Heart left ventricle (tissue), 16 donors: ENCODE results near the gene ZNF135. TPM values are rescaled to one million over a fixed set of nuclear protein-coding genes. Genes with fewer than 3 reads are reported as not detected.

Experiments
- ATAC-seq, 4 donors: fragments of 200-7000 bp; cut with Tn5 transposase; one replicate each; pipeline ENCODE4 v1.9.1; 2020 to 2022; ENCODE audit warnings: moderate library complexity in 4 of 4, mild to moderate bottlenecking in 3 of 4, moderate number of reproducible peaks in 1 of 4
- DNase-seq, 5 donors: peaks; one replicate each; pipeline ENCODE4 v3.0.0-alpha.2; 2020
- H3K27ac ChIP-seq, 12 donors: fragments of 200-600 bp; sonication (generic) in 4 of 12; one replicate each; pipeline versions ENCODE4 v1.5.0 to v1.8.0; 2016 to 2022; ENCODE audit warnings: mild to moderate bottlenecking in 2 of 12
- H3K27me3 ChIP-seq, 9 donors: fragments of 200-600 bp; sonication (generic) in 2 of 9; one replicate each; pipeline versions ENCODE4 v1.5.1 to v1.8.0; 2016 to 2022; ENCODE audit warnings: mild to moderate bottlenecking in 3 of 9
- H3K36me3 ChIP-seq, 9 donors: fragments of 200-600 bp; sonication (generic) in 2 of 9; one replicate each; pipeline versions ENCODE4 v1.5.0 to v1.8.0; 2018 to 2022; ENCODE audit warnings: mild to moderate bottlenecking in 2 of 9
- H3K4me1 ChIP-seq, 12 donors: fragments of 200-600 bp; sonication (generic) in 4 of 12; one replicate each; pipeline versions ENCODE4 v1.5.0 to v1.8.0; 2016 to 2022; ENCODE audit warnings: mild to moderate bottlenecking in 3 of 12
- H3K4me3 ChIP-seq, 12 donors: fragments of 200-600 bp; sonication (generic) in 4 of 12; one replicate each; pipeline versions ENCODE4 v1.5.0 to v1.8.0; 2017 to 2022; ENCODE audit warnings: mild to moderate bottlenecking in 9 of 12, moderate library complexity in 4 of 12
- H3K9me3 ChIP-seq, 12 donors: fragments of 200-600 bp; sonication (generic) in 4 of 12; one replicate each; pipeline versions ENCODE4 v1.5.0 to v1.8.0; 2016 to 2022; ENCODE audit warnings: mild to moderate bottlenecking in 1 of 12
- CTCF ChIP-seq, 12 donors: fragments of 200-600 bp; sonication (generic) in 4 of 12; IDR thresholded peaks; one replicate each; pipeline versions ENCODE4 v1.5.0 to v1.8.0; 2018 to 2022; ENCODE audit warnings: antibody characterized with exemption in 12 of 12, mild to moderate bottlenecking in 5 of 12
- POLR2A ChIP-seq, 2 donors: fragments of 450-650 bp; IDR thresholded peaks; one replicate each; pipeline ENCODE4 v1.6.1; 2017; ENCODE audit warnings: antibody characterized with exemption in 2 of 2, mild to moderate bottlenecking in 2 of 2, moderate library complexity in 2 of 2
- WGBS, 4 donors: extraction: QIAGEN DNeasy Blood & Tissue Kit in 2 of 4; methylation state at CpG; one replicate each; pipeline versions ENCODE4 v1.1.5 to v1.1.7; 2013 to 2018; 5-methylcytosine and 5-hydroxymethylcytosine counted together
- intact Hi-C, 10 donors: fragments of 100-400 bp; cut with DNase I; formaldehyde crosslinking; loops; one replicate each; pipeline versions ENCODE4 v1.11.1 to v1.14.2; 2022
- polyA plus RNA-seq, 2 donors: library from polyadenylated mRNA; stranded (reverse); fragments of 200-250 nt; gene quantifications; one replicate each; pipeline ENCODE4 v1.2.3, GENCODE V29; 2013
- total RNA-seq, 9 donors: library from RNA; depleted of rRNA in 2 of 9; stranded (reverse); fragments of >200 nt in 2 of 9; fragmentation: NEBNext Ultra II Directional in 3 of 9; extraction: Animal tissue kit (Norgen Biotek cat#: 25700) in 3 of 9; gene quantifications; one replicate each; pipeline versions ENCODE4 v1.1.0 to v1.2.4, GENCODE V29; 2016 to 2023
- donor health status: ischemic (EF 13 %, LVEDD 7.1; RV severe dilation, severe dysfunction).
- donor health status: healthy with polysubstance abuse.
- donor health status: DM: no; HTN: yes; CAD: no.
- donor health status: DM: no; HTN: no; CAD: no.
- donor health status: ischemic (EF 25% LVEDD 6.9; RV normal size, moderate dysfunction).
- donor health status: ischemic (EF 25% LVEDD 5.7; RV mildly dilated, moderate dysfunction).
- donor health status: healthy.
- donor health status: DM: yes; HTN: yes; CAD: no.
- donor health status: ischemic (EF 35%, LVEDD 5.7; RV mildly dilated, moderate dysfunction).
- donor health status: nonischemic (EF 11% LVEDD 7.7; RV severe dilation, severe dysfunction).
- donor health status: DM: yes; HTN: yes; CAD: no.
- donor health status: PGD.
- donor health status: ischemic (EF 29% LVEDD 5.4; RV normal size, mild dysfunction).
- donor health status: nonischemic (EF 23%, LVEDD 6.1; RV moderate dilation, normal function).

Gene ZNF135
- total and polyA plus RNA-seq, 11 donors: 2.0 to 4.5 (median 3.4) TPM

GRCh38 chr19:58098682-58098998 lies 39.6 kb downstream of the ZNF135 start:
- TF ChIP-seq CTCF (IDR thresholded peaks at IDR 0.05) (no peak), POLR2A (IDR thresholded peaks at IDR 0.05) (no peak)
- H3K9me3 ChIP-seq: peaks cover 0 to 56% (median 5%) of the 10 kb centered on the region in 12 donors
- no peaks in the 10 kb centered on the region for H3K27me3 ChIP-seq
- peak overlapping the region; percentile 52 to 98 (median 94) for H3K27ac ChIP-seq
- WGBS, 4 donors: 11 to 19% (median 13%) methylated on average over 2 of the region's 2 CpGs
- peaks cover 0 to 7% (median 0%) of the 10 kb centered on the region in 9 donors for H3K36me3 ChIP-seq
- peaks cover 0 to 24% (median 10%) of the 10 kb centered on the region in 12 donors for H3K4me1 ChIP-seq
- DNase-seq (no peak), ATAC-seq (no peak)
- peak overlapping the region; percentile 83 to 100 (median 98) for H3K4me3 ChIP-seq
- intact Hi-C loops: loop anchor here in 6 of 10 donors (1.0 to 10.0 kb wide), 8 partner anchors 36 to 76 kb away; partner anchors contain the start of genes ZNF135 (in 4 of the 6), ZNF329 (in 2 of the 6) and ZSCAN1 (in 1 of the 6)

GRCh38 chr19:58107778-58108545 lies 48.9 kb downstream of the ZNF135 start:
- H3K36me3 ChIP-seq: peaks cover 0 to 4% (median 0%) of the 10 kb centered on the region in 9 donors
- TF ChIP-seq POLR2A (IDR thresholded peaks at IDR 0.05) (no peak), CTCF (IDR thresholded peaks at IDR 0.05) (no peak)
- DNase-seq (no peak), ATAC-seq (no peak)
- peaks cover 6 to 97% (median 89%) of the 10 kb centered on the region in 12 donors for H3K9me3 ChIP-seq
- 79 to 88% (median 86%) methylated on average over 7 of the region's 7 CpGs for WGBS, 4 donors
- no peaks in the 10 kb centered on the region for H3K4me1 ChIP-seq
- no peak overlapping the region for H3K4me3 ChIP-seq
- no peaks in the 10 kb centered on the region for H3K27me3 ChIP-seq
- H3K27ac ChIP-seq: no peak overlapping the region
- intact Hi-C loops: no loop called here

GRCh38 chr19:58108546-58108817 lies 49.4 kb downstream of the ZNF135 start:
- 86 to 90% (median 89%) methylated on average over 3 of the region's 3 CpGs for WGBS, 4 donors

More at GRCh38 chr19:58108546-58108817, 49.4 kb downstream of the ZNF135 start:
- no peaks in the 10 kb centered on the region for H3K27me3 ChIP-seq
- no peak for ATAC-seq
- peaks cover 6 to 97% (median 92%) of the 10 kb centered on the region in 12 donors for H3K9me3 ChIP-seq
- intact Hi-C loops: no loop called here
- peaks cover 0 to 4% (median 0%) of the 10 kb centered on the region in 9 donors for H3K36me3 ChIP-seq
- H3K4me3 ChIP-seq: no peak overlapping the region
- H3K4me1 ChIP-seq: no peaks in the 10 kb centered on the region
- TF ChIP-seq POLR2A (IDR thresholded peaks at IDR 0.05) (no peak), CTCF (IDR thresholded peaks at IDR 0.05) (no peak)
- no peak for DNase-seq
- no peak overlapping the region for H3K27ac ChIP-seq
